Urothelium cell line (cell line): ENCODE measurements around the gene KHDC1.
"Not testable (repeated sequence)": the region's sequence is repeated elsewhere in the genome, so short reads cannot be mapped to it uniquely, and the experiment has no call there.

Experiments used
- DNase-seq: peaks from one replicate; pipeline ENCODE4 v3.0.0; 2011; ENCODE audit warnings: low spot score, mixed read lengths
- FAIRE-seq: peaks from 2 replicates; lab custom pipeline; 2011; peaks lifted over from hg19 to GRCh38; lab: Jason Lieb, UNC

The KHDC1 gene

GRCh38 chr6:73262671-73263569, at the start of gene KHDC1:
Gene KHDC1 (minus strand): TSS chr6:73263196. CDS start chr6:73242517, 20,679 bp downstream.
- DNase-seq (peak; percentile 84), FAIRE-seq (no peak)

- not testable (repeated sequence) for FAIRE-seq, DNase-seq
Observed at GRCh38 chr6:73310503-73310845, 47.5 kb upstream of the KHDC1 start.

- FAIRE-seq (no peak), DNase-seq (peak; percentile 87)
Observed at GRCh38 chr6:73309785-73310502, 46.9 kb upstream of the KHDC1 start.

- DNase-seq = no peak
- FAIRE-seq = no peak
Observed at GRCh38 chr6:73309535-73309784, 46.5 kb upstream of the KHDC1 start.

GRCh38 chr6:73308712-73309534, 45.9 kb upstream of the KHDC1 start:
- FAIRE-seq (no peak), DNase-seq (peak; percentile 68)

GRCh38 chr6:73303773-73304172, 40.8 kb upstream of the KHDC1 start:
- not testable (repeated sequence) for DNase-seq

GRCh38 chr6:73302339-73302738, 39.3 kb upstream of the KHDC1 start:
- DNase-seq = no peak
- FAIRE-seq = no peak

More at GRCh38 chr6:73303773-73304172, 40.8 kb upstream of the KHDC1 start:
- not testable (repeated sequence) for FAIRE-seq

GRCh38 chr6:73299151-73299971, 36.4 kb upstream of the KHDC1 start:
- no peak for FAIRE-seq
- no peak for DNase-seq

GRCh38 chr6:73293331-73293730, 30.3 kb upstream of the KHDC1 start:
- DNase-seq = no peak
- FAIRE-seq = no peak

- DNase-seq (no peak), FAIRE-seq (no peak)
Observed at GRCh38 chr6:73290435-73290834, 27.4 kb upstream of the KHDC1 start.

GRCh38 chr6:73286752-73287151, 23.8 kb upstream of the KHDC1 start:
- FAIRE-seq (no peak), DNase-seq (no peak)

GRCh38 chr6:73285674-73286283, 22.8 kb upstream of the KHDC1 start:
- FAIRE-seq (no peak), DNase-seq (peak; percentile 41)

- FAIRE-seq (no peak), DNase-seq (no peak)
Observed at GRCh38 chr6:73282871-73283270, 19.9 kb upstream of the KHDC1 start.

- not testable (repeated sequence) for DNase-seq, FAIRE-seq
Observed at GRCh38 chr6:73281684-73282083, 18.7 kb upstream of the KHDC1 start.

GRCh38 chr6:73269296-73269695, 6.3 kb upstream of the KHDC1 start:
- not testable (repeated sequence) for FAIRE-seq, DNase-seq

- not testable (repeated sequence) for DNase-seq, FAIRE-seq
Observed at GRCh38 chr6:73268896-73269295, 5.9 kb upstream of the KHDC1 start.

- DNase-seq = peak; percentile 26
Observed at GRCh38 chr6:73264446-73264845, 1.4 kb upstream of the KHDC1 start.

GRCh38 chr6:73263570-73263909, 544 bp upstream of the KHDC1 start:
- FAIRE-seq (no peak), DNase-seq (no peak)

More at GRCh38 chr6:73264446-73264845, 1.4 kb upstream of the KHDC1 start:
- FAIRE-seq = no peak

- DNase-seq (no peak), FAIRE-seq (no peak)
Observed at GRCh38 chr6:73258721-73259120, 4.3 kb downstream of the KHDC1 start.

GRCh38 chr6:73254323-73254722, 8.7 kb downstream of the KHDC1 start:
- DNase-seq, FAIRE-seq: not testable (repeated sequence)
